ENCODE measurements around the gene SETD7.

SETD7 gene

DNA sequence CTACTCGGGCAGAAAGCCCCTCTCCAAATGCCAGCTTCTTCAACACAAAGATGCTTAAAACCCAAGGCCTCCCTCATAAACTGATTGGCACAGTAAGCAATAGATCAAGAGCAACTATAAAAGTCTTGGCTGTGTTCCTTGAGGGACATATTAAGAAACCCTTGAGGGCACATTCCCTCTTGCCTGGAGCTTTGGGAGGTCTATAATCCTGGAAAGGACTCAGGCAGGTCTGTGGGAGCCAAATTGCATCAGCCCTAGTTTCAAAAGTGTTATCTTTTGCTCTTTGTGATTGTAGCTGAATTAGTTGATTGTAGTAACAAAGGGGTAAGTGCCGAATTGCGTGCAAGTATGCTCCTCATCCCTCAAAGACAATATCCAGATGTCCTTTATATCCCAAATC lies 18.6 kb upstream of the SETD7 start:
- H3K9ac ChIP-seq (ENCODE audit: low read depth, low read length): no peak overlapping the region
- no peak for TF ChIP-seq EZH2 (IDR thresholded peaks at IDR 0.05; ENCODE audit: borderline replicate concordance, low read depth, low read length, severe bottlenecking)
- TF ChIP-seq, protein P1, sequence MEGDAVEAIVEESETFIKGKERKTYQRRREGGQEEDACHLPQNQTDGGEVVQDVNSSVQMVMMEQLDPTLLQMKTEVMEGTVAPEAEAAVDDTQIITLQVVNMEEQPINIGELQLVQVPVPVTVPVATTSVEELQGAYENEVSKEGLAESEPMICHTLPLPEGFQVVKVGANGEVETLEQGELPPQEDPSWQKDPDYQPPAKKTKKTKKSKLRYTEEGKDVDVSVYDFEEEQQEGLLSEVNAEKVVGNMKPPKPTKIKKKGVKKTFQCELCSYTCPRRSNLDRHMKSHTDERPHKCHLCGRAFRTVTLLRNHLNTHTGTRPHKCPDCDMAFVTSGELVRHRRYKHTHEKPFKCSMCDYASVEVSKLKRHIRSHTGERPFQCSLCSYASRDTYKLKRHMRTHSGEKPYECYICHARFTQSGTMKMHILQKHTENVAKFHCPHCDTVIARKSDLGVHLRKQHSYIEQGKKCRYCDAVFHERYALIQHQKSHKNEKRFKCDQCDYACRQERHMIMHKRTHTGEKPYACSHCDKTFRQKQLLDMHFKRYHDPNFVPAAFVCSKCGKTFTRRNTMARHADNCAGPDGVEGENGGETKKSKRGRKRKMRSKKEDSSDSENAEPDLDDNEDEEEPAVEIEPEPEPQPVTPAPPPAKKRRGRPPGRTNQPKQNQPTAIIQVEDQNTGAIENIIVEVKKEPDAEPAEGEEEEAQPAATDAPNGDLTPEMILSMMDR (IDR thresholded peaks at IDR 0.05; ENCODE audit: borderline replicate concordance, extremely low read depth, low read length, poor library complexity, severe bottlenecking): no peak
- H4K20me1 ChIP-seq (ENCODE audit: insufficient read depth, low read length): no peaks in the 10 kb centered on the region
- H2AFZ ChIP-seq (ENCODE audit: low read depth, low read length): no peak overlapping the region
- H3K27me3 ChIP-seq (ENCODE audit: insufficient read depth, low read length, poor library complexity): no peaks in the 10 kb centered on the region
- ATAC-seq (ENCODE audit: insufficient read depth, low read depth) (no peak), DNase-seq (no peak)
- H3K9me3 ChIP-seq (ENCODE audit: insufficient read depth, low read length, severe bottlenecking): no peaks in the 10 kb centered on the region
- H3K4me1 ChIP-seq (ENCODE audit: insufficient read depth, low read length): no peaks in the 10 kb centered on the region
- H3K27ac ChIP-seq (ENCODE audit: low read length): no peak overlapping the region
- H3K4me3 ChIP-seq (ENCODE audit: low read depth in 1 of 2, low read length in 2 of 2): no peak overlapping the region
- no peaks in the 10 kb centered on the region for H3K79me2 ChIP-seq (ENCODE audit: insufficient read depth, low read length)
- no peak overlapping the region for H3K4me2 ChIP-seq (ENCODE audit: insufficient read depth, low read length)
- H3K36me3 ChIP-seq (ENCODE audit: insufficient read depth, low read length): no peaks in the 10 kb centered on the region

DNA sequence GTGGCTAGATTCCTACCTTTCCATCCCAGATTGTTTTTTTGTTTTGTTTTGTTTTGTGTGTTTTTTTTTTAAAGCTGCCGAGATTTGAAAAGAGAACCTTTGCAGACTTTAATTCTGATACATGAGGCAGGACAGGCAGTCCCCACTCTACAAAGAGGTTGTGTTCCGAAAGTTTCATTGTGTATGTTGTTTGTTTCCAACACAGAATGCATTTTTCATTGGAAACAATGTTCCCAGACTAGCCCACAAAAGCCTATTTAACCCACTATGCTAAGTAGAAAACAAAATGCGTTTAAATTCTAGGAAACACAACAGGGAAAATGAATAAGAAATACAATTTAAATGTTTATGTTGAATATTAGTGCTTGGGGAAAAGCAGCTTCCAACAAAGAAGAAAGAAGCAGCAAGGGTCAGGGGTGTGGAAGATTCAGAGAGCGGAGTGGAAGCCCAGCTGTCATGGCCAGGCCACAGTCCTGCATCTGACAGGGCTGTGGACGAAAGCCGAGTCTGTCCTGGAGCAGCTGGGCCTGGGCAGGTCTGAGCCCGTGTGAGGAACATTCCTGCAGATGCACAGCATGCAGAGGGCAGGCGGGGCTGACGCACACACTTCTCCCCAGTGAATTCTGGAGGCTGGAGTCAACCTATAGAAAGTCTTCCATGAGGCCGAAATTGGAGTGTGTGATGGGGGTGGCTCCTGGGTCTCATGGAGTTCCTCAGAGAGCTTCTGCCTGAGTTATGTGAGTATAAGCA lies 12.4 kb upstream of the SETD7 start:
- H3K4me1 ChIP-seq (ENCODE audit: insufficient read depth, low read length): no peaks in the 10 kb centered on the region
- H3K9me3 ChIP-seq (ENCODE audit: insufficient read depth, low read length, severe bottlenecking): no peaks in the 10 kb centered on the region
- no peak for TF ChIP-seq EZH2 (IDR thresholded peaks at IDR 0.05; ENCODE audit: borderline replicate concordance, low read depth, low read length, severe bottlenecking)
- TF ChIP-seq, protein P1 (IDR thresholded peaks at IDR 0.05; ENCODE audit: borderline replicate concordance, extremely low read depth, low read length, poor library complexity, severe bottlenecking): no peak
- no peak overlapping the region for H2AFZ ChIP-seq (ENCODE audit: low read depth, low read length)
- no peaks in the 10 kb centered on the region for H3K79me2 ChIP-seq (ENCODE audit: insufficient read depth, low read length)
- H3K4me3 ChIP-seq (ENCODE audit: low read depth in 1 of 2, low read length in 2 of 2): no peak overlapping the region
- no peak overlapping the region for H3K27ac ChIP-seq (ENCODE audit: low read length)
- no peaks in the 10 kb centered on the region for H3K27me3 ChIP-seq (ENCODE audit: insufficient read depth, low read length, poor library complexity)
- no peaks in the 10 kb centered on the region for H4K20me1 ChIP-seq (ENCODE audit: insufficient read depth, low read length)
- no peak for ATAC-seq (ENCODE audit: insufficient read depth, low read depth)
- H3K4me2 ChIP-seq (ENCODE audit: insufficient read depth, low read length): no peak overlapping the region
- no peak overlapping the region for H3K9ac ChIP-seq (ENCODE audit: low read depth, low read length)
- H3K36me3 ChIP-seq (ENCODE audit: insufficient read depth, low read length): no peaks in the 10 kb centered on the region
- no peak for DNase-seq

GRCh38 chr4:139567159-139567870 lies 11.3 kb upstream of the SETD7 start:
- H3K4me2 ChIP-seq (ENCODE audit: insufficient read depth, low read length): no peak overlapping the region
- no peak overlapping the region for H2AFZ ChIP-seq (ENCODE audit: low read depth, low read length)
- H3K27ac ChIP-seq (ENCODE audit: low read length): no peak overlapping the region
- H4K20me1 ChIP-seq (ENCODE audit: insufficient read depth, low read length): no peaks in the 10 kb centered on the region
- H3K9me3 ChIP-seq (ENCODE audit: insufficient read depth, low read length, severe bottlenecking): no peaks in the 10 kb centered on the region
- no peak for DNase-seq
- no peak overlapping the region for H3K4me3 ChIP-seq (ENCODE audit: low read depth in 1 of 2, low read length in 2 of 2)
- H3K4me1 ChIP-seq (ENCODE audit: insufficient read depth, low read length): no peaks in the 10 kb centered on the region
- no peaks in the 10 kb centered on the region for H3K27me3 ChIP-seq (ENCODE audit: insufficient read depth, low read length, poor library complexity)
- ATAC-seq (ENCODE audit: insufficient read depth, low read depth): no peak
- TF ChIP-seq EZH2 (IDR thresholded peaks at IDR 0.05; ENCODE audit: borderline replicate concordance, low read depth, low read length, severe bottlenecking): no peak
- TF ChIP-seq, protein P1 (IDR thresholded peaks at IDR 0.05; ENCODE audit: borderline replicate concordance, extremely low read depth, low read length, poor library complexity, severe bottlenecking): no peak
- no peak overlapping the region for H3K9ac ChIP-seq (ENCODE audit: low read depth, low read length)
- H3K79me2 ChIP-seq (ENCODE audit: insufficient read depth, low read length): no peaks in the 10 kb centered on the region
- H3K36me3 ChIP-seq (ENCODE audit: insufficient read depth, low read length): no peaks in the 10 kb centered on the region
